NCI-H2196 (cell line): Measurements from ENCODE around the gene SLC16A5.
"Not testable (repeated sequence)": the region's sequence is repeated elsewhere in the genome, so short reads cannot be mapped to it uniquely, and the experiment has no call there.

Experiments
- DNase-seq: peaks from one replicate; lab custom pipeline; 2025; ENCODE audit not compliant: unreplicated experiment; lab: John Stamatoyannopoulos, UW

The SLC16A5 gene

GRCh38 chr17:75087558-75088453 is at the start of gene SLC16A5:
TSS of gene SLC16A5 (plus strand) at chr17:75087954. CDS start at chr17:75093637, 5,683 bp downstream.
- DNase-seq: no peak

GRCh38 chr17:75039238-75039637 is 48.5 kb upstream of the SLC16A5 start:
- DNase-seq: no peak

GRCh38 chr17:75041656-75042280 is 46.0 kb upstream of the SLC16A5 start:
- no peak for DNase-seq

- DNase-seq: not testable (repeated sequence)
Observed at GRCh38 chr17:75043789-75044188, 44.0 kb upstream of the SLC16A5 start.

GRCh38 chr17:75044716-75045115 is 43.0 kb upstream of the SLC16A5 start:
- no peak for DNase-seq

- not testable (repeated sequence) for DNase-seq
Observed at GRCh38 chr17:75045946-75046406, 41.8 kb upstream of the SLC16A5 start.

- peak; percentile 95 for DNase-seq
Observed at GRCh38 chr17:75046407-75047289, 41.1 kb upstream of the SLC16A5 start, which contains the start of the genes ATP5PD and KCTD2. TSS of gene ATP5PD (minus strand) at chr17:75046969. CDS start at chr17:75042650, 4,319 bp downstream. TSS of gene KCTD2 (plus strand) at chr17:75047225. CDS start at chr17:75047251, 26 bp downstream.

GRCh38 chr17:75047398-75048098 is 40.2 kb upstream of the SLC16A5 start:
- no peak for DNase-seq

- DNase-seq: no peak
Observed at GRCh38 chr17:75048249-75048878, 39.4 kb upstream of the SLC16A5 start.

- DNase-seq: no peak
Observed at GRCh38 chr17:75049057-75049456, 38.7 kb upstream of the SLC16A5 start.

- DNase-seq: no peak
Observed at GRCh38 chr17:75049706-75050105, 38.0 kb upstream of the SLC16A5 start.

GRCh38 chr17:75051941-75052340 is 35.8 kb upstream of the SLC16A5 start:
- DNase-seq: no peak

- peak; percentile 32 for DNase-seq
Observed at GRCh38 chr17:75059369-75060345, 28.1 kb upstream of the SLC16A5 start.

- no peak for DNase-seq
Observed at GRCh38 chr17:75060434-75061054, 27.2 kb upstream of the SLC16A5 start.

- DNase-seq: no peak
Observed at GRCh38 chr17:75061055-75061438, 26.7 kb upstream of the SLC16A5 start.

GRCh38 chr17:75061618-75062017 is 26.1 kb upstream of the SLC16A5 start:
- no peak for DNase-seq

- DNase-seq: no peak
Observed at GRCh38 chr17:75063201-75063600, 24.6 kb upstream of the SLC16A5 start.

GRCh38 chr17:75063626-75064025 is 24.1 kb upstream of the SLC16A5 start:
- no peak for DNase-seq
